D341Med (cell line): ENCODE data around the gene CSH2.
"Not testable (repeated sequence)": the region's sequence is repeated elsewhere in the genome, so short reads cannot be mapped to it uniquely, and the experiment has no call there.

Source experiments
- DNase-seq: peaks from one replicate; pipeline ENCODE4 v3.0.0; 2012; ENCODE audit warnings: low spot score

The CSH2 gene

GRCh38 chr17:63896524-63897354 lies 23.3 kb upstream of the CSH2 start, which contains the start of gene CSH1:
TSS of gene CSH1 (minus strand) at chr17:63896574. CDS start at chr17:63896511, 63 bp downstream.
- not testable (repeated sequence) for DNase-seq

GRCh38 chr17:63894821-63895220 lies 21.3 kb upstream of the CSH2 start:
- DNase-seq, result not testable (repeated sequence)

GRCh38 chr17:63894021-63894420 lies 20.5 kb upstream of the CSH2 start:
- not testable (repeated sequence) for DNase-seq

GRCh38 chr17:63892316-63893037 lies 19.0 kb upstream of the CSH2 start:
- not testable (repeated sequence) for DNase-seq

GRCh38 chr17:63889026-63889848 lies 15.8 kb upstream of the CSH2 start:
- DNase-seq, result peak; percentile 74

GRCh38 chr17:63885119-63885518 lies 11.6 kb upstream of the CSH2 start:
- DNase-seq, result not testable (repeated sequence)

- DNase-seq, result not testable (repeated sequence)
Observed at GRCh38 chr17:63882626-63883126, 9.2 kb upstream of the CSH2 start.

- DNase-seq, result peak; percentile 90
Observed at GRCh38 chr17:63881935-63882601, 8.6 kb upstream of the CSH2 start, which contains the start of gene GH2. TSS of gene GH2 (minus strand) at chr17:63881944. CDS start at chr17:63881801, 143 bp downstream.

GRCh38 chr17:63881337-63881736 lies 7.9 kb upstream of the CSH2 start:
- not testable (repeated sequence) for DNase-seq

GRCh38 chr17:63880706-63881105 lies 7.2 kb upstream of the CSH2 start:
- no peak for DNase-seq

GRCh38 chr17:63878413-63878812 lies 4.9 kb upstream of the CSH2 start:
- not testable (repeated sequence) for DNase-seq

- not testable (repeated sequence) for DNase-seq
Observed at GRCh38 chr17:63874693-63875092, 1.2 kb upstream of the CSH2 start.

GRCh38 chr17:63874061-63874626 lies 667 bp upstream of the CSH2 start:
- not testable (repeated sequence) for DNase-seq

- not testable (repeated sequence) for DNase-seq
Observed at GRCh38 chr17:63871646-63872365, 1.7 kb downstream of the CSH2 start.

GRCh38 chr17:63870292-63870665 lies 3.2 kb downstream of the CSH2 start:
- not testable (repeated sequence) for DNase-seq

GRCh38 chr17:63869491-63870291 lies 3.8 kb downstream of the CSH2 start:
- not testable (repeated sequence) for DNase-seq

- DNase-seq, result not testable (repeated sequence)
Observed at GRCh38 chr17:63866625-63867024, 6.9 kb downstream of the CSH2 start.

- no peak for DNase-seq
Observed at GRCh38 chr17:63859257-63859656, 14.2 kb downstream of the CSH2 start.

- DNase-seq, result not testable (repeated sequence)
Observed at GRCh38 chr17:63856425-63856824, 17.1 kb downstream of the CSH2 start.
